Activated CD4-positive, CD25-positive, alpha-beta regulatory T cell treated with anti-CD3 and anti-CD28 coated beads, Interleukin-2, amount 50 U/mL, for 72 hours (primary cell): ENCODE results near the gene RSRC1.
A peak's percentile ranks its signal among the peaks of the same experiment; 100 is the strongest.
"Not testable (repeated sequence)": the region's sequence is repeated elsewhere in the genome, so short reads cannot be mapped to it uniquely, and the experiment has no call there.

ENCODE experiments used
- DNase-seq: peaks from one replicate; pipeline ENCODE4 v3.0.0; 2021

Gene RSRC1

GRCh38 chr3:158540066-158540465, 430.2 kb downstream of the RSRC1 start:
- no peak for DNase-seq

DNA sequence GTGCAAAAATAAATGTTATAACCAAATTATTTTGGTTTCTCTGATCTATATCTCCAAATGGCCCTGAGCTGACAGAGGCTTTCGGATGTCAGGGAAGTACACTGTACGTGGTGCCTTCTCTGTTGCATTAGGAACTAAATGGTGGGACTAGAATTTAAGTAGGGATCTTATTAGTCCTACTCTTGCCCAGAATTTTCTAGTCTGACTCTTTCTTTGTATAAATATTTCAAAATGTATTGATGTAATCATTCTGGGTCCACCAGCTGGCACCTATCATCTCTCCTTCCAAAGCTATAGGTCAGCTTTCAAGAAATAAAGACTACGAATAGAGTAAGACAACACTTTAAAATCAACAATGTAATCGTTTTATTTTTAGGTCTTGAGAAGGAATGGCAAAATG, 438.8 kb downstream of the RSRC1 start:
- DNase-seq: no peak

DNA sequence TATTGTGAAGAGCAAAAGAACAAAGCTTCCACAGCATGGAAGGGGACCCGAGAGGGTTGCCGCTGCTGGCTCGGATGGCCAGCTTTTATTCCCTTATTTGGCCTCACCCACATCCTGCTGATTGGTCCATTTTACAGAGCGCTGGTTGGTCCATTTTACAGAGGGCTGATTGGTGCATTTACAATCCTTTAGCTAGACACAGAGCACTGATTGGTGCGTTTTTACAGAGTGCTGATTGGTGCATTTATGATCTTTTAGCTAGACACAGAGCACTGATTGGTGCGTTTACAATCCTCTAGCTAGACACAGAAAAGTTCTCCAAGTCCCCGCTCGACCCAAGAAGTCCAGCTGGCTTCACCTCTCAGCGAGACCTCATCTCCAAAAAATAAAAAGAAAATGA, 440.0 kb downstream of the RSRC1 start:
- not testable (repeated sequence) for DNase-seq

DNA sequence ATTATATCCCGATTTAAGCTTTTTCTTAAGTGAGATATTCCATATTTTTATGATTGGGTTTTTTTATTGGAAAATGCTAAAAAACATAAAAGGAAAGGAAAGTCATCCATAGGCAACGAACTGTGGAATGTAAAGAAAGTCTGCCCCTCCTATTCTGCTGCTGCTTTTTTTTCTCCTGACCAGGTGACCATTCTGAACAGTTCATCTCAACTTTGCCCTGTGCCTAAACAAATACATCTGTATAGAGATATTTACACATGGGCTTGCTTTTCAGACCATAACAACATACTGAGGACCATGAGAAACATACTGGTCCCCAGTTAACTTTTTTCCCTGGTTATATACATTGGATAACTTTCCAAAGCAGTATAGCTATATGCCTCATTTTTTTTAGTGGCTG, 442.2 kb downstream of the RSRC1 start:
- DNase-seq: no peak

DNA sequence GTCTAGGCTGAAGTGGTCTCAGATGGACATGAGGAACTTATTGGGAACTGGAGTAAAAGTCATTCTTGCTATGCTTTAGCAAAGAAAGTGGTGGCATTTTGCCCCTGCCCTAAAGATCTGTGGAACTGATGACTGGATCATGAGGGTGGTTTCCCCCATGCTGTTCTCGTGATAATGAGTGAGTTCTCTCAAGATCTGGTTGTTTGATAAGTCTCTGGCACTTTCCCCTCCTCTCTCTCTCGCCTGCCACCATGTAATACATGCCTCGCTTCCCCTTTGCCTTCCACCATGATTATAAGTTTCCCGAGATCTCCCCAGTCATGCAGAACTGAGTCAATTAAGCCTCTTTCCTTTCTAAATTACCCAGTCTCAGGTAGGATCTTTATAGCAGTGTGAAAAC, 449.6 kb downstream of the RSRC1 start:
- DNase-seq: no peak

DNA sequence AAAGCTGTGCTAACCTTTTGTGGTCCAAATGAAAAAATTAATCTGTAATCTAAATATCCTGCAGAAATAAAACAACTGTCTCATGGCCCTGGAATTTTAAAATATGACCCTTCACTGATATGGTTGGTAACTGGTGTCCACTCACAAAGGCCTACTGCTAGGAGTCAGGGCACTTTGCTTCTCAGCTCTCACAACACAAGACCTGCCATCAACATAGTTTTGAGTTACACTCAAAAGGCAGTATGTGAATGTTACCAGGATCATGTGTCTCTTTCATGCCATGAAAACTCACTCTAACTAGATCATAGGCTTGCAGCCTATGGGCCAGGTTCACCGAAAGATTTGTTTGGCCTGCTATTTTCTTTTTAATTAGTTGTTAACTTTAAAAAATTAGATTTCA, 451.1 kb downstream of the RSRC1 start:
- DNase-seq: no peak

- no peak for DNase-seq
Observed at GRCh38 chr3:158562674-158563073, 452.8 kb downstream of the RSRC1 start.

DNA sequence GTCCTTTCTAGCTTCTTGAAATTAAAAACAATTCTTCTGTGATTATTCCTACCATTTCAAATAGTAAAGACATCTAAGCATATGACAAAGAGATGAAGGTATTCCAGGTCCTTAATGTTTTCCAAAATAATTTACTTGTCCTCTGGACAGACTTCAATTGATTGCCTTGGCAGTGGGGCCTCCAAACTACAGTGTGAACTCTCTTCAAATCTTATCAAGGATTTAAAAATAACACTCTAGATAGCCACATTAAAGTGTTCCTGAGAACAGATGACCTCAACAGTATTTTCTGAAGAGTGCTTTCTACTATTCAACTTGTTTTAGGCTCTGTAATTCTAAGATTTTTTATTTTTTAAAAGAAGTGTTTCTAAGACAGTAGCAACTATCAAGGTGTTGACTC, 453.2 kb downstream of the RSRC1 start:
- DNase-seq: no peak

GRCh38 chr3:158565076-158565475, 455.2 kb downstream of the RSRC1 start:
- no peak for DNase-seq

- DNase-seq: no peak
Observed at GRCh38 chr3:158568784-158569183, 458.9 kb downstream of the RSRC1 start.

- DNase-seq: no peak
Observed at GRCh38 chr3:158569794-158570193, 459.9 kb downstream of the RSRC1 start.

DNA sequence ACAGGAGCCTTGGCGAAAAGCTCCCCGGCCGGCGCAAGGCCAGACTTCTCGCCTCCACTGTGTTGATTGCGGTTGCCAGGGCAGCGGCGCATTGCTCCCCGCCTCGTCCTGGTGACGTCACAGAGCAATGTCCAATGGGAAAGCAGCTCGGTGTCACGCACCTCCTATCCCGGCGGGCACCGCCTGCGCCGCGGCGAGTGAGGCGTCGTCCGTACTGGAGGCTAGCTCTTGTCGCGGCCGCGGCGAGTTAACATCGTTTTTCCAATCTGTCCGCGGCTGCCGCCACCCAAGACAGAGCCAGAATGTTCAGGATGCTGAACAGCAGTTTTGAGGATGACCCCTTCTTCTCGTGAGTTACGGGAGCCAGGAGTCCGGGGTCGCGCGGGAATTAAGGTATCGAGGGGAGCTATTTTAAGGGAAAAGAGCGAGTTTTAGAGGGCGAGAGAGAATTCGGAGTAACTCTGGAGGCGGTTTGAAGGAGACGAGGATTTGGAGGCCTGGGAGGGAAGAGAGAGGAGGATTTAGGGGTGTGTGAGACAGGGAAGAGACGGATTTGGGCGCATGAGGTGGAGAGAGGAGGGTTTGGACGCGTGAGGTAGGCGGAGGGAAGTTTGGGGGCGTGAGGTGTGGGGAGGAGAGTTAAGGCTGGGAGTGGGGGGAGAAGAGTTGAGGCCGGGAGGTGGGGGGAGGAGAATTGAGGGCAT, 461.3 kb downstream of the RSRC1 start, which contains the start of gene MLF1:
MLF1 (plus strand) TSS at position 196 of the 704 bp plus-strand sequence; CDS start at position 303, 107 bp downstream.
- peak; percentile 76 for DNase-seq

DNA sequence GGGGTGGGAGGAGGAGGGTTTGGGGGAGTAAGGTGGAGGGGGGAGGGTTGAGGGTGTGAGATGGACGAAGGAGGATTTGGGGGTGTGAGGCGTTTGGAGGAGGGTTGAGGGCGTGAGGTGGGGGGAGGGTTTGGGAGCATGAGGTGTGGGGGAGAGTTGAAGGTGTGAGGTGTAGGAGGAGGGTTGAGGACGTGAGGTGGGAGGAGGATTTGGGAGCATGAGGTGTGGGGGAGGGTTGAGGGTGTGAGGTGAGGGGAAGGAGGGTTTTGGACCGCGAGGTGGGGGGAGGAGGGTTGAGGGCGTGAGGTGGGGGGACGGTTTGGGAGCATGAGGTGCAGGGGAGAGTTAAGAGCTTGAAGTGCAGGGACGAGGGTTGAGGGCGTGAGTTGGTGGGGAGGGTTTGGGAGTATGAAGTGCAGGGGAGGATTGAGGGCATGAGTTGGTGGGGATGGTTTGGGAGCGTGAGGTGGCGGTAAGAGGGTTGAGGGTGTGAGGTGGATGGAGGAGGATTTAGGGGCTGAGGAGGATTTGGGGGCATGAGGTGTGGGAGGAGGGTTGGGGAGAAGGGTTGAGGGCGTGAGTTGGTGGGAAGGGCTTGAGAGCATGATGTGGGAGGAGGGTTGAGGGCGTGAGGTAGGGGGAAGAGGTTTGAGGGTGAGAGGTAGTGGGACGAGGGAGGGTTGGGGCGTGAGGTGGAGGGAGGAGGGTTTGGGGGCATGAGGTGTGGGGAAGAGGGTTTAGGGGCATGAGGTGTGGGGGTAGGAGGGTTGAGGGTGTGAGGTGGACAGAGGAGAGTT, 462.3 kb downstream of the RSRC1 start:
- DNase-seq: no peak

- DNase-seq: no peak
Observed at GRCh38 chr3:158572766-158573060, 462.8 kb downstream of the RSRC1 start.

DNA sequence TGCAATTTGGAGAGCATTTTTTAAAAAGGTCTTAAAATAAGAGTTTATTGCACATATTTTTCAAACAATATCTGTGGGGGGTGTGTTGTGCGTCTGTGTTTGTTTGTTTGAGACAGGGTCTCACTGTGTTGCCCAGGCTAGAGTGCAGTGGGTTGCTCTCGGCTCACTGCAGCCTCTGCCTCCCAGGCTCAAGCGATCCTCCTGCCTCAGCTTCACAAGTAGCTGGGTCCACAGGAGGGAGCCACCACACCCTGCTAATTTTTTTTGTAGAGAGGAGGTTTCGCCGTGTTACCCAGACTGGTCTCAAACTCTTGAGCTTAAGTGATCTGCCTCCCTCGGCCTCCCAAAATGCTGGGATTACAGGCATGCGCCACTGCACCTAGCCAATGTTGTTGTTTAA, 463.8 kb downstream of the RSRC1 start:
- no peak for DNase-seq

DNA sequence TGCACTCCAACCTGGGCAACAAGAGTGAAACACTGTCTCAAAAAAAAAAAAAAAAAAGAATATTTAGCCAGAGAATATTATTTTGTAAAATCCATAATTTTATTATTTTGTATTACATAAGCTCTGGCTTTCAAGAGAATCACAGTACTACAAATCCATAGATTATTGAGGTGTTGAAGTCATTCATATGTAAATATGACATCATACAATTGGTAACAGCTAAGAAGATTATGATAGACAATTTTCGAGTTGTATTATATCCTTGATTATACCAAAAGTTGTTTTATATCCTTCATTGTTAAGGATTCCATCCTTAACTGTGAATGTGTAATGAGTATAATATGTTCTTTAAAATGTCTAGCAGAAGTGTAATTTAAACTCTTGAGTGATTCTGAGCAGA, 464.8 kb downstream of the RSRC1 start:
- DNase-seq: no peak

DNA sequence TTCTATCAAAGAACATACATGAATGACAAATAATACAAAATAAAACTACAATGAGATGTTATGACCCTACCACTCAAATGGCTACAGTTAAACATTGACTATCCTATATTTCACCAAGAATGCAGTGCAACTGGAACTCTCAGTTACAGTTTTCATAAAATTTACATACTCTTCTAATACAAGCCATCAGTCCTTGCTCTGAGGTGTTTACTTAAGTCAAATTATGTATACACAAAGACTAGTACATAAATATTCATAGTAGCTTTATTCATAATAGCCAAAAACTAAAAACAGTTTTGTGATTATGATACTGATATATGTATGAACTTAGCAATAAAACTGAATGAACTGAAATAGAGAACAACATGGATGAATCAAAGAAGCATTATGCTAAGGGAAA, 480.3 kb downstream of the RSRC1 start:
- no peak for DNase-seq
